Natural killer cell treated with Interleukin-12 subunit alpha and Interleukin-12 subunit beta and Interleukin-15 and Interleukin-18, amount 100 ng/mL, for 72 hours (primary cell): ENCODE measurements around the gene CTNNBL1. TPM values are rescaled to one million over a fixed set of nuclear protein-coding genes. Genes with fewer than 3 reads are reported as not detected.

Source experiments
- ATAC-seq, 2 donors: fragments of 150-1000 bp; cut with Tn5 transposase in 1 of 2; sonication (Bioruptor Pico), chemical (Tn5 transposase) in 1 of 2; 2 replicates each; pipeline ENCODE4 v1.10.0; 2021
- DNase-seq: peaks from one replicate; pipeline ENCODE4 v3.0.0; 2022; ENCODE audit warnings: low spot score
- H3K27ac Mint-ChIP-seq, 2 donors: 1 replicate in 1 of 2; 2 replicates in 1 of 2; pipeline ENCODE4 v1.8.0; 2022; ENCODE audit warnings: mixed read lengths in 2 of 2, mild to moderate bottlenecking in 1 of 2, moderate library complexity in 1 of 2
- H3K27me3 Mint-ChIP-seq, 2 donors: 1 replicate in 1 of 2; 2 replicates in 1 of 2; pipeline ENCODE4 v1.8.0; 2022; ENCODE audit warnings: mixed read lengths in 2 of 2
- H3K36me3 Mint-ChIP-seq: one replicate; pipeline ENCODE4 v1.8.0; 2022; ENCODE audit warnings: mixed read lengths
- H3K4me1 Mint-ChIP-seq, 2 donors: 1 replicate in 1 of 2; 2 replicates in 1 of 2; pipeline ENCODE4 v1.8.0; 2022; ENCODE audit warnings: low read depth in 2 of 2, mixed read lengths in 2 of 2, mild to moderate bottlenecking in 1 of 2
- H3K4me3 Mint-ChIP-seq: one replicate; pipeline ENCODE4 v1.8.0; 2022; ENCODE audit warnings: mixed read lengths
- H3K9me3 Mint-ChIP-seq: 2 replicates; pipeline ENCODE4 v1.8.0; 2022; ENCODE audit warnings: mixed read lengths
- total RNA-seq, 2 donors: library from RNA; stranded (reverse); gene quantifications; one replicate each; pipeline ENCODE4 v1.2.3, GENCODE V29; 2022

Gene CTNNBL1
- total RNA-seq, 2 donors from 2014 or later: 80.9 to 95.9 TPM

DNA sequence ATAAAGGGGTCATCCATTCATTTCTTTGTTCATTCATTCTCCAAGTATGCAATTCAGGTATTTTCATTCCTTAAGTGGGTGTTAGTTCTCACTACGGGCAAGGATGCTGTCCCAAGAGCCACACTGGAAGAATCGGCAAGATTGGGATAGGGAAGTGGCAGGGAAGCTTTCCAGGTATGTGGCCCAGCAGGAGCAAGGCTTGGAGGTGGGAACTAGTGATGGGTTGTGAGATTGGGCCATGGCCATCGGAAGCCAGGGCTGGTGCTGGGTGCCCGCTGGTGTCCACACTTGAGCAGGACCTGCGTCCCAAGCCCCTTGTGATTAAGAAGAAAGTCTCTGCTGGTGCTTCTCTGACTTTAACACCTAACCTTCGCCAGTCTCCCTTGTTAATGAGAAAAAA, 224.2 kb downstream of the CTNNBL1 start:
- H3K27ac Mint-ChIP-seq: no peak overlapping the region
- DNase-seq: no peak
- peaks cover 17 to 33% of the 10 kb centered on the region in 2 donors for H3K4me1 Mint-ChIP-seq
- no peaks in the 10 kb centered on the region for H3K9me3 Mint-ChIP-seq
- peaks cover 10 to 19% of the 10 kb centered on the region in 2 donors for H3K27me3 Mint-ChIP-seq
- ATAC-seq: no peak
- no peak overlapping the region for H3K4me3 Mint-ChIP-seq
- H3K36me3 Mint-ChIP-seq: no peaks in the 10 kb centered on the region

DNA sequence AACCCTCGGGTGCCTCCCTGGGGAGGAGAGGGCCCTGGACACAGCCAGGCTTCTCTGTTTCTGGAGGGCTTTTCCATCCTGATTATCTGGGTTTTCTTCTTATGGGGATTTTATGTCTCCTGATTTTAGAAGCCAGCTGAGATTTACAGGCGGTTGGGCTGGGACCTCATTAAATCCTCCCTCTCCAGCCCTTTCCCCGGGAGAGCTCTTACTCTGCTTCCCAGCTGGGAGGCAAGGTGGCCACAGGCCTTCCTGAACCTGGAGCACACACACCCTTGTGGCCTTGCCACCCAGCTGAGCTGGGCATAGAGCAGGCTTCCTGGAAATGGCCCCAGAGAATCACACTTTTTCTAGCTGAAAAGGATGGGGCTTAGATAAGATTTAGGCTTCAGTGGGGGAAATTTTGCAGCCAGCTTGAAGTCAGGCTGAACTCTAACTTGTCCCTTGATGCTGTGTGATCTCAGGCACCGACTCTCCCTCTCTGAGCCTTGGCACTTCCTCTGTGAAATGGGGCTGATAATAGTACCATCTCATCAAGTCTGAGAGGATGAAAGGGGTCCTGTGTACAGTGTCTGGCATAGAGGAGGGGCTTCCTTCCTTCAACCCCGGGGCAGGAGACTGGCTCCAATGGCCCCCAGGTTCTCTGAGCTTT, 225.7 kb downstream of the CTNNBL1 start:
- H3K27ac Mint-ChIP-seq: no peak overlapping the region
- ATAC-seq: no peak
- H3K4me3 Mint-ChIP-seq: no peak overlapping the region
- H3K27me3 Mint-ChIP-seq: peaks cover 10 to 15% of the 10 kb centered on the region in 2 donors
- no peaks in the 10 kb centered on the region for H3K9me3 Mint-ChIP-seq
- H3K36me3 Mint-ChIP-seq: no peaks in the 10 kb centered on the region
- DNase-seq: no peak
- H3K4me1 Mint-ChIP-seq: peaks cover 11 to 22% of the 10 kb centered on the region in 2 donors

DNA sequence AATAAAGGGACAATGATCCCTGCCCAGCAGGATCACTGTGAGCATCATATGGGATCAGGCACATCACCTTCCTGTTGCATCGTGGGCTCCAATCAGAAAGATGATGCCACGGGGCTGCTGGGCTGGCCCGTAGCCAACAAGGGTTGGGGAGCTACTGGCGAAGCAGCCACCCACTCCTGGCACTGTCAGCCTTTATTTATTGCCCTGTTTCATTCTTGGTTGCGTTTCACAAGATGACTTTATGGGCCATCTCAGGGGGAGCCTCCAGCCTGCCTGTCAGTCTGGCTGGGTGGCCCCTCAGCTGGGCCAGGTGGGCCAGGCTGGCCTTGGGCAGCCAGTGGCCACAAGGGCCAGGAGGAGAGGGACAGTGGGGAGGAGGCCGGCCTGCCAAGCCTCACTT, 226.4 kb downstream of the CTNNBL1 start:
- no peaks in the 10 kb centered on the region for H3K36me3 Mint-ChIP-seq
- H3K4me3 Mint-ChIP-seq: no peak overlapping the region
- no peak overlapping the region for H3K27ac Mint-ChIP-seq
- ATAC-seq (no peak), DNase-seq (no peak)
- no peaks in the 10 kb centered on the region for H3K9me3 Mint-ChIP-seq
- peaks cover 10 to 15% of the 10 kb centered on the region in 2 donors for H3K27me3 Mint-ChIP-seq
- peaks cover 7 to 19% of the 10 kb centered on the region in 2 donors for H3K4me1 Mint-ChIP-seq

DNA sequence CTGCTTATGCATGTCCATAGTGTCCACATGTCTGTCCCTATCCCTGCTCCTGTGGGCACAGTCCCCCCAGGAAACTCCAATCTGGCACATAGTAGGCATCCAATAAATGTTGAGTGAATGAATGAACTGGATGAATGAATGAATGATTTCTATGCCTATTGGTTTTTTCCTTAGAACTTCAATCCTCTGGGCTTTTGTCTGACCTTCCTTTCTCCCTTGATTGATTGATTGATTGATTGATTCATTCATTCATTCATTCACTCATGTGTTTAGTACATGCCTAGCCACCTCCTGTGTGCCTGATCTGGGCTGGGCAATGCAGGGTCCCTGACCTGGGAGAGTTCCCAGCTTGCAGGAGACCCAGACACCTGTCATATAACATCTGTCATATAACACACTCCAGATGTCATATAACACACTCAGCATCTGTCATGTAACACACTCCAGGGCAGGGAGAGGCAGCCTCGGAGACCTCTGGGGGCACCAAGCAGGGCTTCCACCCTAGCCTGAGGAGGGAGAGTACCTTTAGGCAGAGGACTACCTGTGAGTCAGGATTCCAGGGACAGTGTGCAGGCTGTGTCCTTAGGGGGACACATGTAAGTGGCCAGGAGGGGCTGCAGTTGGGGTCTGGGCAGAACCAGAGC, 227.0 kb downstream of the CTNNBL1 start:
- no peak for ATAC-seq
- Mint-ChIP-seq H3K4me1 (peaks cover 7 to 19% of the 10 kb centered on the region in 2 donors), H3K4me3 (peak overlapping the region; percentile 56), H3K27ac (peak overlapping the region in 1 of 2 donors; percentile 62), H3K27me3 (peaks cover 10 to 14% of the 10 kb centered on the region in 2 donors), H3K9me3 (no peaks in the 10 kb centered on the region), H3K36me3 (no peaks in the 10 kb centered on the region)
- no peak for DNase-seq

DNA sequence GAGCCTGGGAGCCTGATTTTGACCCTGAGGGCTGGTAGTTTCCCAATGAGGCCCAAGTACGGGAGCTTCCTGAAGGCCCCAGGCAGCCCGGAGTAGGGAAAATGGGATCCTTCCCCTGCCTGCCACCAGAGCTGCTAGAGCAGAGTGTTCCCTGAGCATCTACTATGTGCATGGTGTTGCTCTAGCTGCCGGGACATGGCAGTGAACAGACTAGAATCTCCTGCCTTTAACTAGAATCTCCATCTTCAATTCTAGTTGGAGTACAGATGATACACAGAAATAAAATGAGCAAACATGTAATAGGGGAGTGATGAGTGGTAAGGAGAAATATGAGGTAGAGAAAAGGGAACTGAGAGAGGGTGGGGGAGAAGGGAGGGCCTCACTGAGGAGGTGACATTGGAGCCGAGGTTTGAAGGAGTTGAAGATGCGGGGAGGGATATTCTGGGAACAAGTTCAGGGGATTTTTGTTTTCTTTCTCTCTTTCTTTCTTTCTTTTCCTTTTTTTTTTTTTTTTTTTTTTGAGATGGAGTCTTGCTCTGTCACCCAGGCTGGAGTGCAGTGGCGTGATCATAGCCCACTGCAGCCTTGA, 227.6 kb downstream of the CTNNBL1 start:
- Mint-ChIP-seq H3K36me3 (no peaks in the 10 kb centered on the region), H3K4me1 (peaks cover 5 to 19% of the 10 kb centered on the region in 2 donors), H3K9me3 (no peaks in the 10 kb centered on the region), H3K27ac (peak overlapping the region in 1 of 2 donors; percentile 62), H3K27me3 (peaks cover 10% of the 10 kb centered on the region in 2 donors), H3K4me3 (peak overlapping the region; percentile 38)
- peak in 1 of 2 donors; percentile 52 for ATAC-seq
- DNase-seq: no peak

Other genes starting within 250 kb of the CTNNBL1 start
- gene NNAT, start 172.8 kb upstream of the CTNNBL1 start, total RNA-seq: under 1 TPM; 0.53 to 0.71 TPM
- gene BLCAP, start 166.2 kb upstream of the CTNNBL1 start, total RNA-seq: 10 to 100 TPM; 39.3 to 39.8 TPM
- under 1 TPM; 0.14 to 0.75 TPM for gene VSTM2L, start 209.1 kb downstream of the CTNNBL1 start, total RNA-seq